GM19351 (cell line): ENCODE results near the gene MZF1.

Experiments
- ATAC-seq: cut with Tn5 transposase; IDR thresholded peaks from one replicate; pipeline ENCODE4 v1.9.1; 2021; ENCODE audit warnings: mild to moderate bottlenecking, moderate library complexity; ENCODE audit not compliant: unreplicated experiment

The MZF1 gene

DNA sequence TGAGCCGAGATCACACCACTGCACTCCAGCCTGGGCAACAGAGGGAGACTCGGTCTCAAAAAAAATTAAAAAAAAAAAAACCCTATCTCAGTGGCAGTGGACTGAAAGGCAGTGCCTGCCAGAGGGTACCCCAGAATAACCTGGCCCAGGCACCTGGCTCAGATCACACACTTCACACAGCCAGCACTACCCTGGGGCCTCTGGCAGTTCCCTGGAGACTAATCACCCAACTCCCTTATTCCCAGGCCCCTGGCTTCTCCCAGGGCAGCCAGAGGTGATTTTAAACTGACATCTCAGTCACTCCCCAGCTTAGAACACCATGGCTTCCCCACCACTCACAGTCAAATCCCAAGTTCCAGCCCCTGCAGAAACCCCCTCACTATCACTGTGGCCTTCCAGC, 57.9 kb downstream of the MZF1 start:
- no peak for ATAC-seq

- no peak for ATAC-seq
These were observed 58.5 kb downstream of the MZF1 start for GRCh38 chr19:58514564-58515022.

GRCh38 chr19:58513694-58514563, 59.2 kb downstream of the MZF1 start:
- peak; percentile 78 for ATAC-seq

- peak; percentile 5 for ATAC-seq
These were observed 59.9 kb downstream of the MZF1 start for GRCh38 chr19:58513213-58513693.
